DOHH2 (cell line): ENCODE measurements around the gene PRSS8.

ENCODE experiments used
- CTCF ChIP-seq: fragments of 200-600 bp; sonication (generic); IDR thresholded peaks from one replicate; pipeline ENCODE4 v1.5.1; 2014; ENCODE audit warnings: antibody characterized with exemption, mild to moderate bottlenecking, low read depth, low read length; ENCODE audit not compliant: poor library complexity, severe bottlenecking
- EZH2phosphoT487 ChIP-seq: fragments of 200-600 bp; sonication (generic); IDR thresholded peaks from 2 replicates; pipeline ENCODE4 v1.6.1; 2017; ENCODE audit warnings: borderline replicate concordance, mild to moderate bottlenecking, antibody characterized with exemption, low read length, moderate library complexity, mixed read lengths

DNA sequence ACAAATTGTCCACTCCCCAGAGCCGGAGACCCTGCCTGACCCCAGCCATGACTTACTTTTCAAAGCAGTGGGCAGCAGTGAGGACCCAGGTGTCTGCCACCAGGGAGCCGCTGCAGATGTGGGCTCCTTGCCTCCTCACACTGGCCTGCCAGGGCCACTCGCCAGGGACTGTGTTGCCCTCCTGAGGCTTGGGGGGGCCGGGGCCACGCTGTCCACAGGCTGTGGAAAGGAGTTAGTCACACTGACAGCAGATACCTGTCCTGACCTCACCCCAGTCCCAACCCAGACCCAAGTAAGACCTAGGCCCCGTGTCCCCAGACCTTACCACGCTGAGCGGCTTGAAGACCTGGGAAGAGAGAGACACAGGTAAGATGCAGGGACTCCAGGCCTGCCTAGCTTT is 48.0 kb downstream of the PRSS8 start:
- TF ChIP-seq CTCF (no peak), EZH2phosphoT487 (no peak)
